Mucosa of descending colon (tissue), 3 donors: ENCODE data around the gene CAPN5. TPM values are rescaled to one million over a fixed set of nuclear protein-coding genes. Genes with fewer than 3 reads are reported as not detected.

ENCODE experiments used
- ATAC-seq: fragments of 200-7000 bp; cut with Tn5 transposase; one replicate; pipeline ENCODE4 v1.9.1; 2020; ENCODE audit warnings: mild to moderate bottlenecking, moderate library complexity
- DNase-seq, 3 donors: peaks; one replicate each; pipeline ENCODE4 v3.0.0-alpha.2; 2020
- H3K36me3 ChIP-seq: fragments of 200-600 bp; one replicate; pipeline ENCODE4 v1.8.0; 2021; ENCODE audit warnings: low read depth, mild to moderate bottlenecking
- H3K4me1 ChIP-seq: fragments of 200-600 bp; one replicate; pipeline ENCODE4 v1.8.0; 2021; ENCODE audit warnings: low read depth, mild to moderate bottlenecking
- H3K4me3 ChIP-seq: fragments of 200-600 bp; one replicate; pipeline ENCODE4 v1.8.0; 2021; ENCODE audit warnings: mild to moderate bottlenecking
- H3K9me3 ChIP-seq: fragments of 200-600 bp; one replicate; pipeline ENCODE4 v1.8.0; 2021; ENCODE audit warnings: mild to moderate bottlenecking
- CTCF ChIP-seq: fragments of 200-600 bp; IDR thresholded peaks from one replicate; pipeline ENCODE4 v1.8.0; 2022; ENCODE audit warnings: antibody characterized with exemption, mild to moderate bottlenecking
- intact Hi-C, 2 donors: fragments of 100-400 bp; cut with DNase I in 1 of 2; cut with micrococcal nuclease in 1 of 2; formaldehyde crosslinking; loops; one replicate each; pipeline versions ENCODE4 v1.11.0 to v1.11.1; 2022; cut with DNase I, micrococcal nuclease
- total RNA-seq, 3 donors: library from RNA; stranded (reverse); fragmentation: NEBNext Ultra II Directional in 2 of 3; extraction: Animal tissue kit (Norgen Biotek cat#: 25700) in 2 of 3; gene quantifications; one replicate each; pipeline versions ENCODE4 v1.2.1 to v1.2.4, GENCODE V29; 2021 to 2023
- donor health status: DM: no; HTN: no; CAD: no; lungs with moderate emphysema.
- donor health status: DM: no; HTN: no; CAD: no.
- donor health status: DM: no; HTN: yes; CAD: no.

Gene CAPN5
- total RNA-seq, 3 donors from 2014 or later = 142 to 351 (median 253) TPM

GRCh38 chr11:77124041-77124440 is 57.3 kb downstream of the CAPN5 start:
- intact Hi-C loops = no loop called here
- H3K9me3 ChIP-seq = no peaks in the 10 kb centered on the region
- peaks cover 19% of the 10 kb centered on the region for H3K4me1 ChIP-seq
- DNase-seq (no peak), ATAC-seq (no peak)
- H3K4me3 ChIP-seq = no peak overlapping the region
- no peak for TF ChIP-seq CTCF
- H3K36me3 ChIP-seq = peaks cover 11% of the 10 kb centered on the region

GRCh38 chr11:77124488-77124887 is 57.7 kb downstream of the CAPN5 start:
- peaks cover 19% of the 10 kb centered on the region for H3K4me1 ChIP-seq
- H3K36me3 ChIP-seq = peaks cover 11% of the 10 kb centered on the region
- intact Hi-C loops = no loop called here
- TF ChIP-seq CTCF = no peak
- DNase-seq = peak in 1 of 3 donors; percentile 34
- no peak for ATAC-seq
- no peaks in the 10 kb centered on the region for H3K9me3 ChIP-seq
- no peak overlapping the region for H3K4me3 ChIP-seq

- Histone ChIP-seq H3K4me3 (no peak overlapping the region), H3K4me1 (peaks cover 19% of the 10 kb centered on the region), H3K9me3 (no peaks in the 10 kb centered on the region), H3K36me3 (peaks cover 11% of the 10 kb centered on the region)
- ATAC-seq (no peak), DNase-seq (peak in 1 of 3 donors; percentile 27)
- TF ChIP-seq CTCF = no peak
- intact Hi-C loops = loop anchor here in 1 of 2 donors (5.0 kb wide), 1 partner anchor 62 kb away; no protein-coding TSS in a partner anchor
Measured at GRCh38 chr11:77125191-77125590, 58.4 kb downstream of the CAPN5 start.

GRCh38 chr11:77125695-77126094 is 58.9 kb downstream of the CAPN5 start:
- intact Hi-C loops = loop anchor here in 1 of 2 donors (5.0 kb wide), 1 partner anchor 62 kb away; no protein-coding TSS in a partner anchor
- Histone ChIP-seq H3K4me1 (peaks cover 19% of the 10 kb centered on the region), H3K36me3 (peaks cover 9% of the 10 kb centered on the region), H3K9me3 (no peaks in the 10 kb centered on the region), H3K4me3 (no peak overlapping the region)
- no peak for TF ChIP-seq CTCF
- no peak for ATAC-seq
- DNase-seq = peak in 1 of 3 donors; percentile 42

GRCh38 chr11:77126156-77126775 is 59.5 kb downstream of the CAPN5 start:
- Histone ChIP-seq H3K9me3 (no peaks in the 10 kb centered on the region), H3K4me1 (peaks cover 19% of the 10 kb centered on the region), H3K36me3 (peaks cover 5% of the 10 kb centered on the region), H3K4me3 (no peak overlapping the region)
- ATAC-seq (peak; percentile 45), DNase-seq (peak in 2 of 3 donors; percentile 45 to 53)
- no peak for TF ChIP-seq CTCF
- intact Hi-C loops = loop anchor here in 1 of 2 donors (5.0 kb wide), 1 partner anchor 61 kb away; no protein-coding TSS in a partner anchor
